IPS-15b (cell line): Measurements from ENCODE around the gene STRAP.
A peak's percentile ranks its signal among the peaks of the same experiment; 100 is the strongest.

ENCODE experiments used
- H3K27me3 ChIP-seq: one replicate; pipeline ENCODE4 v1.6.1; 2013; ENCODE audit warnings: low read length; ENCODE audit not compliant: control insufficient read depth, insufficient read depth
- H3K36me3 ChIP-seq: one replicate; pipeline ENCODE4 v1.6.1; 2013; ENCODE audit warnings: low read length; ENCODE audit not compliant: control insufficient read depth, insufficient read depth
- H3K4me1 ChIP-seq: one replicate; pipeline ENCODE4 v1.6.1; 2013; ENCODE audit warnings: mild to moderate bottlenecking, low read length; ENCODE audit not compliant: control insufficient read depth, insufficient read depth
- H3K4me3 ChIP-seq: one replicate; pipeline ENCODE4 v1.5.1; 2013; ENCODE audit warnings: low read depth, low read length
- H3K9ac ChIP-seq: one replicate; pipeline ENCODE4 v1.6.1; 2013; ENCODE audit warnings: low read depth, mild to moderate bottlenecking, low read length
- H3K9me3 ChIP-seq: one replicate; pipeline ENCODE4 v1.6.1; 2013; ENCODE audit warnings: mild to moderate bottlenecking, low read length; ENCODE audit not compliant: control insufficient read depth, insufficient read depth

Gene STRAP

DNA sequence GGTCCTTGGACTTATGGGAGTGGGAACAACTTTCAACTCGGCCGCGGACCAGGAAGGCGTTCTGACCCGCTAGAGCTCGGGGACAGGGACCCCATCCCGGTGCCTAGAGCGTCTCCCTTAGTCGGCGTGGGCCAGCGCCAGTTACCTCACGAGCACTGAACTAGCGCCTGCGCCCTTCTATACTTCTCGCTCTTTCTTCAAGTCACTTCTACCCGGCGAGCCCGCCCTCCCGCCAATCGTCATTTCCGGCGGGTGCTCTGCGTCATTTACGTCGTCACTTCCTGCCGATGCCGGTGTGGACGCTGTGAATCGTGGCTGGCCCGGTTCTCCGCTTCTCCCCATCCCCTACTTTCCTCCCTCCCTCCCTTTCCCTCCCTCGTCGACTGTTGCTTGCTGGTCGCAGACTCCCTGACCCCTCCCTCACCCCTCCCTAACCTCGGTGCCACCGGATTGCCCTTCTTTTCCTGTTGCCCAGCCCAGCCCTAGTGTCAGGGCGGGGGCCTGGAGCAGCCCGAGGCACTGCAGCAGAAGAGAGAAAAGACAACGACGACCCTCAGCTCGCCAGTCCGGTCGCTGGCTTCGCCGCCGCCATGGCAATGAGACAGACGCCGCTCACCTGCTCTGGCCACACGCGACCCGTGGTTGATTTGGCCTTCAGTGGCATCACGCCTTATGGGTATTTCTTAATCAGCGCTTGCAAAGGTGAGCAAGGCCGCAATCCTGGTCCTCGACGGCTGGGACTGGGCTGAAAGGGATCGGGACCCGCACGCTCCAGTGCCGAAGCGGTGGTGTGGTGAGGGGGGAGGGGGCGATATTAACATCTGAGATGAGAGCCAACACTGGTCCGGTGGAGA, at the start of gene STRAP:
Gene STRAP (plus strand): TSS at position 270 of the 854 bp plus-strand sequence. CDS start 321 bp downstream, at position 591.
- Histone ChIP-seq H3K4me3 (peak within 1 kb of the TSS; percentile 97), H3K4me1 (peaks cover 6% of the 10 kb centered on the region), H3K9me3 (no peaks in the 10 kb centered on the region), H3K27me3 (no peaks in the 10 kb centered on the region), H3K9ac (peak within 1 kb of the TSS; percentile 97), H3K36me3 (peaks cover 3% of the 10 kb centered on the region)

DNA sequence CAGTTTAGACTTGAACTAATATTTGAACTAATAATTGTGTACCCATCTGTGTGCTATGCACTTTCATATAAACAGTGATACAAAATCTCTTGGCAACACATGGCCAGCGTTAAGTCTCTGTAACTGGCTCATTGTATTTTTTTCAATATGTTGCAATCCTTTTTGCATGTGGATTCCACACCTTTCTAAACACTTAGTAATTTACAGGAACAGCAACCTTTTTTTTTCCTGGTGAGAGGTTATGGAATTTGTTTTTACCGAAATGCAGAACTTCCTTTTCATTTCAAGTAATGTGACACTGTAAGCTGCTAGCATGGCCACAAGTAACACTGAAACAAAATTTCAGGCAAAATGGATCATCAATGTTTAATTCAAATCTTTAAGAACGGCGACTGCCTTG, 47.6 kb upstream of the STRAP start:
- Histone ChIP-seq H3K9me3 (no peaks in the 10 kb centered on the region), H3K4me3 (no peak overlapping the region), H3K9ac (no peak overlapping the region), H3K36me3 (no peaks in the 10 kb centered on the region), H3K27me3 (no peaks in the 10 kb centered on the region), H3K4me1 (no peaks in the 10 kb centered on the region)

- no peak overlapping the region for H3K9ac ChIP-seq
- H3K4me3 ChIP-seq, result no peak overlapping the region
- H3K9me3 ChIP-seq, result no peaks in the 10 kb centered on the region
- no peaks in the 10 kb centered on the region for H3K27me3 ChIP-seq
- H3K4me1 ChIP-seq, result no peaks in the 10 kb centered on the region
- no peaks in the 10 kb centered on the region for H3K36me3 ChIP-seq
Observed at GRCh38 chr12:15837141-15837790, 44.9 kb upstream of the STRAP start.

GRCh38 chr12:15839041-15839440, 43.1 kb upstream of the STRAP start:
- H3K9me3 ChIP-seq, result no peaks in the 10 kb centered on the region
- H3K36me3 ChIP-seq, result no peaks in the 10 kb centered on the region
- no peaks in the 10 kb centered on the region for H3K27me3 ChIP-seq
- H3K4me3 ChIP-seq, result no peak overlapping the region
- H3K4me1 ChIP-seq, result no peaks in the 10 kb centered on the region
- no peak overlapping the region for H3K9ac ChIP-seq

DNA sequence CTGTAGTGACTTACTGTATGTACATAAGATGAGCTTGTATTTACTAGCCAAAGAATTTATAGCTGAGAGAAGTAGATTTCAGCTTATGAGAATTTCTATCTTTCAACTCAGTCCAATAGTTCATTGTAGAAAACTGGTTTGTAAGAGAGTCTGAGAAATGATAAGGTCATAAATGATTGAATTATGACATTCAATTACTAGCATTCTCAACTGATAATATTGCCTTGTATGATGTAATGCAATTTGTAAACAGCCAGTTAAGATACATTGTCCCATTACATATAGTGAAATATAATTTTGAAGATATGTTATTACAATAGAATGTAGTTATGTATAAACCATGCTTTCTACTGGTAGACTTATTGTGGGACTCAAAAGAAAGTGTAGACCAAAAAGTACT, 42.5 kb upstream of the STRAP start:
- Histone ChIP-seq H3K36me3 (no peaks in the 10 kb centered on the region), H3K9me3 (no peaks in the 10 kb centered on the region), H3K27me3 (no peaks in the 10 kb centered on the region), H3K9ac (no peak overlapping the region), H3K4me3 (no peak overlapping the region), H3K4me1 (no peaks in the 10 kb centered on the region)

DNA sequence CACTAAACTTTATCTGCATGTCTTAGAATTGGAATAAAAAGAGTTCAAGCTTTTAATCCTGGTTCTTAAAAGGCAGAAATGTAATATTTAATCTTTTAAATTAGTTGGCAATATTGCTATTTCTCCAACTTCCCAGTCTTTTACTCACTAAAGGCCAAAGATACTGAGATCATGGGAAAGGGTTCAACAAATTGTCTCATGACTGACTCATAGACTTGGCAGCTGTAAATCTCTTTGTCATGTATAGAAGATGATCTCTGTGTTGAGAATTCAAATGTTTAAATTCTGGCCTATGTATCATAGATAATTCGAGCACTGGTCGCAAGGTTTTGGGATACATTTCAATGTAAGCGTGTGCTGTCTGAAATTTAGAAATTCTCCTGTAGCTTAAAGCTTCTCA, 40.1 kb upstream of the STRAP start:
- no peaks in the 10 kb centered on the region for H3K9me3 ChIP-seq
- H3K27me3 ChIP-seq, result no peaks in the 10 kb centered on the region
- H3K4me3 ChIP-seq, result no peak overlapping the region
- no peaks in the 10 kb centered on the region for H3K36me3 ChIP-seq
- H3K9ac ChIP-seq, result no peak overlapping the region
- no peaks in the 10 kb centered on the region for H3K4me1 ChIP-seq

DNA sequence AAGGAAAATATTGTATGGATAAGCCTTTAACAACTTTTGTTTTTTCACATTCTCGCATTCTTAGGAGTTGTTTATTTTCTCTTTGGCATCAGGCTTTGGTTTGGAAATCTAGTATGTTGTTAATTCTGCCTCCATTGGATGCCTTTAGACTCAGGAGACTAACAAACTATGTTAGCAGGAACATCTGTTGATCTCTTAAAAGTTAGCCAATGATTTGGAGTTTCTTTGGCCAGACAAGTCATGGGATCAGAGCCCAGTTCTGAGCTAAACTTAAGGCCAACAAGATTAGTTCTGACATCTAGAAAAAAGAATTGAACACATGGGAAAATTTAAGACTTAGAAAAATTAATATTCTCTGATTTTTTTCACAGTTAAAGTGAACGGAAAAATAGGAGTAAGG, 35.3 kb upstream of the STRAP start:
- no peaks in the 10 kb centered on the region for H3K9me3 ChIP-seq
- H3K36me3 ChIP-seq, result no peaks in the 10 kb centered on the region
- no peak overlapping the region for H3K9ac ChIP-seq
- H3K4me3 ChIP-seq, result no peak overlapping the region
- H3K27me3 ChIP-seq, result no peaks in the 10 kb centered on the region
- H3K4me1 ChIP-seq, result no peaks in the 10 kb centered on the region

DNA sequence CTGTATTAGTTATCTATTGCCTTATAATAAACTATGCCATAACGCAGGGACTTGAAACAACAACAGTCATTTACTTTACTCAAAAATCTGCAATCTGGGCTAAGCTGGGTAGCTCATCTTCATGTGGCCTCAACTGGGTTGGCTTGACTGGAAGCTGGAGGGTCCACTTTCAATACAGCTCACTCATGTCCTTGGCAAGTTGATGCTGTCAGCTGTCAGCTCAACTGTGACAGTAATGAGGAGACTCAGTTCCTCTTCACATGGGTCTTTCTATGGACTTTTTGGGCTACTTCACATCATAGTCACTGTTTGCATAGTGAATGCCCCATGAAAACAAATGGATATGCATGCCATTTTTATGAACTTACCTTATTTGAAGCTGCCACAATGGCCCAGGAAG, 33.6 kb upstream of the STRAP start:
- no peaks in the 10 kb centered on the region for H3K9me3 ChIP-seq
- no peaks in the 10 kb centered on the region for H3K4me1 ChIP-seq
- H3K36me3 ChIP-seq, result no peaks in the 10 kb centered on the region
- H3K9ac ChIP-seq, result no peak overlapping the region
- H3K27me3 ChIP-seq, result no peaks in the 10 kb centered on the region
- H3K4me3 ChIP-seq, result no peak overlapping the region

- no peak overlapping the region for H3K4me3 ChIP-seq
- H3K9ac ChIP-seq, result no peak overlapping the region
- no peaks in the 10 kb centered on the region for H3K36me3 ChIP-seq
- no peaks in the 10 kb centered on the region for H3K9me3 ChIP-seq
- no peaks in the 10 kb centered on the region for H3K27me3 ChIP-seq
- no peaks in the 10 kb centered on the region for H3K4me1 ChIP-seq
Observed at GRCh38 chr12:15851045-15851620, 31.1 kb upstream of the STRAP start.

DNA sequence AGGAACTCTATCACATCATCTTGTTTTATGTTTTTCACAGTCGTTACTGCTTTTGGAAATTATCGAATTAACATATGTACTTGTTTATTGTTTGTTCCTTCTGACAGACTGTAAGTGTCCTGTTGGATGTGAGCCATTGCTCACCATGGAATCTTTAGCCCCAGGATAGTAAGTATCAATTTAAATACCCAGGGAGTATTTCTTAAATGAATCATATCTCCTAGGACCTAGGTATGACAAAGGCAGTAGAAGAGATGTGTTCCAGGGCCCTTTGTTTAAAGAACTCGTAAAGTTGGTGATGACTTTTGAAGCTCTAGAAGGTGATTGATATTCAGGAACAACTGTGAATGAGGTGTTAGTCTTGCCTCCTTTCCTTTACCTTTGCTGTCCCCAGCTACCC, 30.3 kb upstream of the STRAP start:
- Histone ChIP-seq H3K9me3 (no peaks in the 10 kb centered on the region), H3K36me3 (no peaks in the 10 kb centered on the region), H3K4me3 (no peak overlapping the region), H3K4me1 (no peaks in the 10 kb centered on the region), H3K27me3 (no peaks in the 10 kb centered on the region), H3K9ac (no peak overlapping the region)

DNA sequence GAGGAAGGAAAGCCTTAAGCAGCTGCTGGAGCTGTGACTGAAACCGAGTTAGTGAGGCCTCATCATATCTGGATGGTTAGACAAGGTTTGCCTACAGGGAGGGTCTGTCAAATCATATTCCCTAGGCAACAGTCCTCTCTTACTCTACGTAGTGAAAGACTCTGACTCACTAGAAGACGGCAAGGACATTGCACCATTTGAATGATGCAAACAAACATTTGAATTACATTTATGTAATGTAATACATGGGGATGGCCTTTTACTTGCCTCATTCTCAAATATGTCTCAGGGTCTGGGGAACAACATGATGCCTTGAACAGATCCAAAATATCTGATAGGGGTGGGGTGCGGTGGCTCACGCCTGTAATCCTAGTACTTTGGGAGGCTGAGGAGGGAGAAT, 29.8 kb upstream of the STRAP start:
- H3K27me3 ChIP-seq, result no peaks in the 10 kb centered on the region
- no peak overlapping the region for H3K9ac ChIP-seq
- no peak overlapping the region for H3K4me3 ChIP-seq
- H3K9me3 ChIP-seq, result no peaks in the 10 kb centered on the region
- H3K4me1 ChIP-seq, result no peaks in the 10 kb centered on the region
- H3K36me3 ChIP-seq, result no peaks in the 10 kb centered on the region

DNA sequence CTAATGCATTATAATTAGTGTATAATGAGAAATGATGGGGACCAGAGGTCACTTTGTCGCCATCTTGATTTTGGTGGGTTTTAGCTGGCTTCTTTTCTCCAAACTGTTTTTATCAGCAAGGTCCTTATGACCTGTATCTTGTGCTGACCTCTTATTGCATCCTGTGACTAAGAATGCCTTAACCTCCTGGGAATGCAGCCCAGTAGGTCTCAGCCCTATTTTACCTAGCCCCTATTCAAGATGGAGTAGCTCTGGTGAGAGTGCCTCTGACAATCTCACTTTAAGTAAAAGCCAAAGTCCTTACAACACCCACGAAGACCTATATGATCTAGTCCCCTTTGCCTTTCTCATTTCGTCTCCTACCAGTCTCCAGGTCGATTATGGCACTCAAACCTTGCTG, 28.3 kb upstream of the STRAP start:
- H3K36me3 ChIP-seq, result no peaks in the 10 kb centered on the region
- H3K27me3 ChIP-seq, result no peaks in the 10 kb centered on the region
- H3K4me1 ChIP-seq, result no peaks in the 10 kb centered on the region
- H3K9me3 ChIP-seq, result no peaks in the 10 kb centered on the region
- H3K9ac ChIP-seq, result no peak overlapping the region
- no peak overlapping the region for H3K4me3 ChIP-seq
